Hepatocyte (in vitro differentiated cells): Measurements from ENCODE around the gene ZNF518B. TPM values are rescaled to one million over a fixed set of nuclear protein-coding genes. Genes with fewer than 3 reads are reported as not detected.

Source experiments
- DNase-seq: peaks from one replicate; pipeline ENCODE4 v3.0.0-alpha.2; 2016; ENCODE audit warnings: low spot score
- H2AFZ ChIP-seq: fragments of 200-600 bp; sonication (generic); 2 replicates; pipeline ENCODE4 v1.6.0; 2016; ENCODE audit warnings: antibody characterized with exemption, mild to moderate bottlenecking
- H3K27ac ChIP-seq: fragments of 200-600 bp; sonication (generic); 2 replicates; pipeline ENCODE4 v1.5.1; 2016; ENCODE audit warnings: mild to moderate bottlenecking
- H3K27me3 ChIP-seq: fragments of 200-600 bp; sonication (generic); 2 replicates; pipeline ENCODE4 v1.6.1; 2016
- H3K36me3 ChIP-seq: fragments of 200-600 bp; sonication (generic); replicated peaks from 2 replicates; pipeline ENCODE4 v1.5.1; 2016; ENCODE audit warnings: low read depth; ENCODE audit not compliant: insufficient read depth
- H3K4me1 ChIP-seq: fragments of 200-600 bp; sonication (generic); 2 replicates; pipeline ENCODE4 v1.5.1; 2016; ENCODE audit warnings: mild to moderate bottlenecking, moderate library complexity; ENCODE audit not compliant: insufficient read depth
- H3K4me2 ChIP-seq: fragments of 200-600 bp; sonication (generic); 2 replicates; pipeline ENCODE4 v1.6.0; 2016
- H3K4me3 ChIP-seq: fragments of 200-600 bp; sonication (generic); 2 replicates; pipeline ENCODE4 v1.5.1; 2016; ENCODE audit warnings: mild to moderate bottlenecking
- H3K79me2 ChIP-seq: fragments of 200-600 bp; sonication (generic); 2 replicates; pipeline ENCODE4 v1.6.0; 2017; ENCODE audit warnings: mild to moderate bottlenecking
- H3K9me2 ChIP-seq: fragments of 200-600 bp; sonication (generic); replicated peaks from 2 replicates; pipeline ENCODE4 v1.6.0; 2017; ENCODE audit warnings: mild to moderate bottlenecking; ENCODE audit not compliant: insufficient read depth
- H3K9me3 ChIP-seq: fragments of 200-600 bp; sonication (generic); 2 replicates; pipeline ENCODE4 v1.5.1; 2016; ENCODE audit warnings: low read depth, mild to moderate bottlenecking
- H4K20me1 ChIP-seq: fragments of 200-600 bp; sonication (generic); 2 replicates; pipeline ENCODE4 v1.6.0; 2016; ENCODE audit warnings: mild to moderate bottlenecking; ENCODE audit not compliant: insufficient read depth, poor library complexity, severe bottlenecking
- EZH2 ChIP-seq: fragments of 200-600 bp; sonication (generic); IDR thresholded peaks from 2 replicates; pipeline ENCODE4 v1.6.1; 2016; ENCODE audit warnings: antibody characterized with exemption, mild to moderate bottlenecking, borderline replicate concordance
- EZH2phosphoT487 ChIP-seq: fragments of 200-600 bp; sonication (generic); IDR thresholded peaks from one replicate; pipeline ENCODE4 v1.6.1; 2018; ENCODE audit warnings: antibody characterized with exemption, mild to moderate bottlenecking, low read depth, moderate library complexity; ENCODE audit not compliant: unreplicated experiment, severe bottlenecking
- WGBS: methylation state at CpG from one replicate; pipeline ENCODE4 v1.1.6; 2016; ENCODE audit warnings: low lambda C conversion rate; ENCODE audit errors: missing lambda C conversion rate; 5-methylcytosine and 5-hydroxymethylcytosine counted together
- polyA plus RNA-seq: library from polyadenylated mRNA; unstranded; fragments of >200 nt; fragmentation: Nextera tagmentation; extraction: Ambion mirVana; gene quantifications from 2 replicates; pipeline ENCODE4 v1.2.1, GENCODE V29; 2016
- total RNA-seq: library from RNA; depleted of rRNA; stranded (reverse); fragments of >200 nt; gene quantifications from 2 replicates; pipeline ENCODE4 v1.2.3, GENCODE V29; 2014
- TF ChIP-seq, protein P1 (sequence below): fragments of 200-600 bp; sonication (generic); IDR thresholded peaks from 2 replicates; pipeline ENCODE4 v1.5.1; 2016; ENCODE audit warnings: antibody characterized with exemption, mild to moderate bottlenecking; ENCODE audit not compliant: poor library complexity

The ZNF518B gene
- total and polyA plus RNA-seq, 2 experiments from 2014 or later, result 13.1 to 59.3 TPM

DNA sequence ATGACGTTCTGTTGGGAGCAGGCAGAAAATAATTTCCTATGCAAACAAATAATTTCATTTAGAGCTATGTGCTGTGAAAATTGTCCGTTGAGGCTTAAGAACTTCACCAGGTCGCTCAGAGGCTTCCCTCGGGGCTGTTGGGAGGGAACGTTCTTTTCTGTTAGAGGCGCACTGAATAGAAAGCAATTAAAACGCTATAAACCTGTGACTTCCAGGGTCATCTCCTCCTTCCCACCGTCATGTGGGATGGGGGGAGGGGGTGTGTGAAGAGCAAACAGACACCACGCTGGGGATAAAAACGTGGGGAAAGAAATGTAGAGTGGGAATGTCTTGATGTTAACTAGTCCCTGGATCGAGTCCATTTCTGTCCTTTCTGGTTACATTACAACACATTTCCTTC is 35.2 kb upstream of the ZNF518B start:
- no peaks in the 10 kb centered on the region for H3K4me1 ChIP-seq
- no peaks in the 10 kb centered on the region for H3K27me3 ChIP-seq
- TF ChIP-seq EZH2phosphoT487 (no peak), EZH2 (no peak)
- TF ChIP-seq, protein P1, sequence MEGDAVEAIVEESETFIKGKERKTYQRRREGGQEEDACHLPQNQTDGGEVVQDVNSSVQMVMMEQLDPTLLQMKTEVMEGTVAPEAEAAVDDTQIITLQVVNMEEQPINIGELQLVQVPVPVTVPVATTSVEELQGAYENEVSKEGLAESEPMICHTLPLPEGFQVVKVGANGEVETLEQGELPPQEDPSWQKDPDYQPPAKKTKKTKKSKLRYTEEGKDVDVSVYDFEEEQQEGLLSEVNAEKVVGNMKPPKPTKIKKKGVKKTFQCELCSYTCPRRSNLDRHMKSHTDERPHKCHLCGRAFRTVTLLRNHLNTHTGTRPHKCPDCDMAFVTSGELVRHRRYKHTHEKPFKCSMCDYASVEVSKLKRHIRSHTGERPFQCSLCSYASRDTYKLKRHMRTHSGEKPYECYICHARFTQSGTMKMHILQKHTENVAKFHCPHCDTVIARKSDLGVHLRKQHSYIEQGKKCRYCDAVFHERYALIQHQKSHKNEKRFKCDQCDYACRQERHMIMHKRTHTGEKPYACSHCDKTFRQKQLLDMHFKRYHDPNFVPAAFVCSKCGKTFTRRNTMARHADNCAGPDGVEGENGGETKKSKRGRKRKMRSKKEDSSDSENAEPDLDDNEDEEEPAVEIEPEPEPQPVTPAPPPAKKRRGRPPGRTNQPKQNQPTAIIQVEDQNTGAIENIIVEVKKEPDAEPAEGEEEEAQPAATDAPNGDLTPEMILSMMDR, result no peak
- DNase-seq, result no peak
- H2AFZ ChIP-seq, result no peak overlapping the region
- WGBS, result 46% methylated on average over 11 of the region's 11 CpGs
- no peak overlapping the region for H3K4me3 ChIP-seq
- no peak overlapping the region for H3K27ac ChIP-seq
- H4K20me1 ChIP-seq, result no peaks in the 10 kb centered on the region
- H3K36me3 ChIP-seq, result no peaks in the 10 kb centered on the region
- H3K4me2 ChIP-seq, result no peak overlapping the region
- no peaks in the 10 kb centered on the region for H3K79me2 ChIP-seq
- no peaks in the 10 kb centered on the region for H3K9me3 ChIP-seq
- no peaks in the 10 kb centered on the region for H3K9me2 ChIP-seq

DNA sequence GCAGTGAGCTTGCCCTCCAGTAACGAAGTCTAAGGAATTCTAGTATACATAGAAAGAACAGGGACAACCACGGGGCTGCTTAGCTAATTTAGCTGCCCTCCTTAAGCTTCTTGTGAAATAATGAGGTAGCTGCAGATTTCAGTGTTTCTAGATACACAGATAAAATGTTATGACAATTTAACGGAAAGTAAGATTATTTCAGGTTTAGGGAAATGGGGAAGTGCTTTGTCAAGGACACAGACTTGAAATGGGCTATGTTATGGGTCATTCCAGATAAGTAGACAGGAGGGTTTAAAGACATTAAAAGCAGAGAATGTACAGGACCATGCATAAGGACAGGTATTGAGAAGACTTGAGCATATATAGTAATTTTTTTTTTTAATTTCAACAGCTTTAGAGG is 34.2 kb upstream of the ZNF518B start:
- 87% methylated on average over 3 of the region's 3 CpGs for WGBS
- Histone ChIP-seq H3K79me2 (no peaks in the 10 kb centered on the region), H4K20me1 (no peaks in the 10 kb centered on the region), H3K9me2 (no peaks in the 10 kb centered on the region), H3K27me3 (no peaks in the 10 kb centered on the region), H3K4me3 (no peak overlapping the region), H3K4me2 (no peak overlapping the region), H3K9me3 (no peaks in the 10 kb centered on the region), H3K36me3 (no peaks in the 10 kb centered on the region), H3K4me1 (no peaks in the 10 kb centered on the region), H2AFZ (no peak overlapping the region), H3K27ac (no peak overlapping the region)
- DNase-seq, result no peak
- TF ChIP-seq EZH2, result no peak
- TF ChIP-seq, protein P1, result no peak
- no peak for TF ChIP-seq EZH2phosphoT487

DNA sequence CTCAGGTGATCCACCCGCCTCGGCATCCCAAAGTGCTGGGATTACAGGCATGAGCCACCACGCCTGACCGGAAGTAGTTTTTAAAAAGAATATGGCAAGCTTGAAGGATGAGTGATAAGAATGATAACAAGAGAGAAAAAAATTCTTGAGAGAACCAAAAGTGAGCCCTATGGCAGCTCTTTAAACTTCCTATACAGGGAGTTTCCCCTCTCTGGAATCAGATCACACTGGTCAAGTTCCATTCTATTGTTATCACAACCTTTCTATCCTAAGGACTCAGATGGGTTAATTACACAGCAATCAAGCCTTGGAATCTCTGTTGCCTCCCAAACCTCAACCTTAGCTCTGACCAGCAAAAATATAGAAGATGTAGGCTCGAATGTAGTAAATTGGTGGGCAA is 33.8 kb upstream of the ZNF518B start:
- Histone ChIP-seq H3K4me1 (no peaks in the 10 kb centered on the region), H4K20me1 (no peaks in the 10 kb centered on the region), H3K4me2 (no peak overlapping the region), H3K79me2 (no peaks in the 10 kb centered on the region), H3K4me3 (no peak overlapping the region), H2AFZ (no peak overlapping the region), H3K36me3 (no peaks in the 10 kb centered on the region), H3K27me3 (no peaks in the 10 kb centered on the region), H3K9me2 (no peaks in the 10 kb centered on the region), H3K27ac (no peak overlapping the region), H3K9me3 (no peaks in the 10 kb centered on the region)
- no peak for TF ChIP-seq EZH2
- no peak for TF ChIP-seq EZH2phosphoT487
- TF ChIP-seq, protein P1, result no peak
- no peak for DNase-seq
- WGBS, result 89% methylated on average over 5 of the region's 5 CpGs

DNA sequence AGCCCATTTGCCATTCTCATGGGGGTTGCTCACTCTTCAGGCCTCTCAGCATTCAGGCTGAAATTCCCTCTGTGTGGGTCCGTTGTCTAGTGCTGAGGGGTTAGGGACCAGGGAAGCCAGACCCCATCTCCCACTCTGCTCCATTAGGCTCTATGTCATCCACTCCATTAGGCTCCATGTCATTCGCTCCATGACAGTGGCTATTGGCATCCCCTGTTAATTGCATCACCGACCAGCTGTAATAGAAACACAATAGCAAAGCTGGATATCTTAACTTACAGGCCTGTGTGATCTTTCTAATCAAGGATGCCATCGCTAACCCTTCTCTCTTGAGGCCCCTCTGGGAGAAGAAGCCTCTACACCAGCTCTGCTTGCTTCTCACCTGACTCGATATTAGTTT is 25.7 kb upstream of the ZNF518B start:
- no peak overlapping the region for H2AFZ ChIP-seq
- WGBS, result 73% methylated on average over 5 of the region's 5 CpGs
- no peaks in the 10 kb centered on the region for H3K27me3 ChIP-seq
- DNase-seq, result no peak
- no peak overlapping the region for H3K27ac ChIP-seq
- no peaks in the 10 kb centered on the region for H4K20me1 ChIP-seq
- H3K9me2 ChIP-seq, result no peaks in the 10 kb centered on the region
- no peak for TF ChIP-seq EZH2phosphoT487
- TF ChIP-seq, protein P1, result no peak
- no peak for TF ChIP-seq EZH2
- no peaks in the 10 kb centered on the region for H3K4me1 ChIP-seq
- no peaks in the 10 kb centered on the region for H3K9me3 ChIP-seq
- no peak overlapping the region for H3K4me3 ChIP-seq
- H3K4me2 ChIP-seq, result no peak overlapping the region
- H3K79me2 ChIP-seq, result no peaks in the 10 kb centered on the region
- no peaks in the 10 kb centered on the region for H3K36me3 ChIP-seq
